Measurements from ENCODE around the gene NANS. TPM values are rescaled to one million over a fixed set of nuclear protein-coding genes. Genes with fewer than 3 reads are reported as not detected.

Gene NANS
- total RNA-seq, 1 donor from 2014 or later = 43.9 TPM

DNA sequence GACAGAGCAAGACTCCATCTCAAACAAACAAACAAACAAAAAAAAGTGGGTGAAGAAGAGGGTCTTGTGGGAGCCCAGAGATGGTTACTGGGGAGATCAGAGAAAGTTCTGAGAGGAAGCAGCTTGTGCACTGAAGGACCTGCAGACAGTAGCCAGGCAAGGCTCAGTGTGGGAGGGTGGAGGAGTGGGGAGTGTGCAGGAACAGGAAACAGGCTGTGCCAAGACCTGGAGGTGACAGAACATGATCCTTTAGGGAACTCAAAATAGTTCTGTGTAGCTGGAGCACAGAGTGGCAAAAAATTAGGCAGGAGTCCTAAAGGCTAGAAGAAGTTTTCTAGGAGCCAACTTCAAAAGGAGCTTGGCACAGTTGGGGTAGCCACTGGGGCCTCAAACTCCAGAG, 19.2 kb upstream of the NANS start:
- no peak for DNase-seq (ENCODE audit: extremely low spot score, unreplicated experiment)
- Mint-ChIP-seq H3K4me1 (ENCODE audit: unreplicated experiment) (peaks cover 23% of the 10 kb centered on the region), H3K4me3 (ENCODE audit: unreplicated experiment) (no peak overlapping the region), H3K9me3 (ENCODE audit: unreplicated experiment) (no peaks in the 10 kb centered on the region), H3K27ac (ENCODE audit: unreplicated experiment) (no peak overlapping the region), H3K36me3 (ENCODE audit: unreplicated experiment) (no peaks in the 10 kb centered on the region), H3K27me3 (ENCODE audit: unreplicated experiment) (peaks cover 7% of the 10 kb centered on the region)
- TF ChIP-seq, protein P1, sequence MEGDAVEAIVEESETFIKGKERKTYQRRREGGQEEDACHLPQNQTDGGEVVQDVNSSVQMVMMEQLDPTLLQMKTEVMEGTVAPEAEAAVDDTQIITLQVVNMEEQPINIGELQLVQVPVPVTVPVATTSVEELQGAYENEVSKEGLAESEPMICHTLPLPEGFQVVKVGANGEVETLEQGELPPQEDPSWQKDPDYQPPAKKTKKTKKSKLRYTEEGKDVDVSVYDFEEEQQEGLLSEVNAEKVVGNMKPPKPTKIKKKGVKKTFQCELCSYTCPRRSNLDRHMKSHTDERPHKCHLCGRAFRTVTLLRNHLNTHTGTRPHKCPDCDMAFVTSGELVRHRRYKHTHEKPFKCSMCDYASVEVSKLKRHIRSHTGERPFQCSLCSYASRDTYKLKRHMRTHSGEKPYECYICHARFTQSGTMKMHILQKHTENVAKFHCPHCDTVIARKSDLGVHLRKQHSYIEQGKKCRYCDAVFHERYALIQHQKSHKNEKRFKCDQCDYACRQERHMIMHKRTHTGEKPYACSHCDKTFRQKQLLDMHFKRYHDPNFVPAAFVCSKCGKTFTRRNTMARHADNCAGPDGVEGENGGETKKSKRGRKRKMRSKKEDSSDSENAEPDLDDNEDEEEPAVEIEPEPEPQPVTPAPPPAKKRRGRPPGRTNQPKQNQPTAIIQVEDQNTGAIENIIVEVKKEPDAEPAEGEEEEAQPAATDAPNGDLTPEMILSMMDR (IDR thresholded peaks at IDR 0.05) = no peak

DNA sequence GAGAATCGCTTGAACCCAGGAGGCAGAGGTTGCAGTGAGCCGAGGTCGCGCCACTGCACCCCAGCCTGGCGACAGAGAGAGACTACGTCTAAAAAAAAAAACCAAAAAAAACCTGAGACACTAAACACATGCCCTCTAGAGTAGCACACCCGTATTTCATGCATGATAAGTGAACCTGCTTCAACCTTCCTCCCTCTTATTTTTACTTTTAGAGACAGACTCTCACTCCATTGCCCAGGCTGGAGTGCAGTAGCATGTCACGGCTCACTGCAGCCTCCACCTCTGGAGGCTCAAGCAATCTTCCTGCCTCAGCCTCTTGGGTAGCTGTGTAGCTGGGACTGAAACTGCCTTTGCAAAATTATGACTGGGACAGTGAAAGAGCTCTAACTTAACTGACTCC, 17.6 kb upstream of the NANS start:
- TF ChIP-seq, protein P1 (IDR thresholded peaks at IDR 0.05) = no peak
- Mint-ChIP-seq H3K9me3 (ENCODE audit: unreplicated experiment) (no peaks in the 10 kb centered on the region), H3K27me3 (ENCODE audit: unreplicated experiment) (peaks cover 12% of the 10 kb centered on the region), H3K27ac (ENCODE audit: unreplicated experiment) (no peak overlapping the region), H3K36me3 (ENCODE audit: unreplicated experiment) (no peaks in the 10 kb centered on the region), H3K4me1 (ENCODE audit: unreplicated experiment) (peaks cover 23% of the 10 kb centered on the region), H3K4me3 (ENCODE audit: unreplicated experiment) (no peak overlapping the region)
- DNase-seq (ENCODE audit: extremely low spot score, unreplicated experiment) = no peak

DNA sequence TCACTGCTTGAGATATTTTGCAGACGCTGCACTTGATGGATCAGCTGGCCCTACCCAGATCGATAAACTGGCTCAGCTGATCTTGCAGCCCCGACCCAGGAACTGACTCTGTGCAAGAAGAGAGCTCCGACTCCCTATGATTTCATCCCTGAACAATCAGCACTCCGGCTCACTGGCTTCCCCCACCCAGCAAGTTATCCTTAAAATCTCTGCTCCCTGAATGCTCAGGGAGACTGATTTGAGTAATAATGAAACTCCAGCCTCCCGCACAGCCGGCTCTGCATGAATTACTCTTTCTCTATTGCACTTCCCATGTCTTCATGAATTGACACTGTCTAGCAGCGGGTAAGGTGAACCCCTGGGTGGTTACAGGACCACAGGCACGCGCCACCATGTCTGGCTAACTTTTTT, 16.9 kb upstream of the NANS start:
- Mint-ChIP-seq H3K4me1 (ENCODE audit: unreplicated experiment) (peaks cover 17% of the 10 kb centered on the region), H3K36me3 (ENCODE audit: unreplicated experiment) (no peaks in the 10 kb centered on the region), H3K27ac (ENCODE audit: unreplicated experiment) (no peak overlapping the region), H3K9me3 (ENCODE audit: unreplicated experiment) (no peaks in the 10 kb centered on the region), H3K27me3 (ENCODE audit: unreplicated experiment) (peaks cover 12% of the 10 kb centered on the region), H3K4me3 (ENCODE audit: unreplicated experiment) (no peak overlapping the region)
- TF ChIP-seq, protein P1 (IDR thresholded peaks at IDR 0.05) = no peak
- DNase-seq (ENCODE audit: extremely low spot score, unreplicated experiment) = no peak

DNA sequence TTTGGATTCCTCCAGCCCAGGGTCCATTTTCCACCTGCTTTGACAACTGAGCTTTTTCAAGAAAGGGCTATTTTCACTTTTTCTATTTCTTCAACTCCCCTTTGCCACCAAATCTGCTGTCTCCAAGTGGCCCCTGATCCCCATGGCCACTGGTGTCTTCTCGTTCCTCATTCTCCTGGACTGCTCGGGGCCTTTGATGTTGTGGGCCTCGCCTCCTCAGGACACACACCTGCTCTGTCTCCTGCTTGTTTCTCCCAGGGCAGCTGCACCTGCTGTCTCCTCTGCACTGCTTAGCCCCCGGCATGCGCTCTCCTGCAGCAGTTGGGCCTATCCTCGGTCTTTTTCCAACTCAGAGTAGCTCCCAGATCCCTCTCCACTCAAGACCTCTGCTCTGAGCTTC, 16.3 kb upstream of the NANS start:
- H3K27ac Mint-ChIP-seq (ENCODE audit: unreplicated experiment) = no peak overlapping the region
- H3K4me1 Mint-ChIP-seq (ENCODE audit: unreplicated experiment) = peaks cover 11% of the 10 kb centered on the region
- peaks cover 12% of the 10 kb centered on the region for H3K27me3 Mint-ChIP-seq (ENCODE audit: unreplicated experiment)
- H3K9me3 Mint-ChIP-seq (ENCODE audit: unreplicated experiment) = no peaks in the 10 kb centered on the region
- DNase-seq (ENCODE audit: extremely low spot score, unreplicated experiment) = no peak
- TF ChIP-seq, protein P1 (IDR thresholded peaks at IDR 0.05) = no peak
- no peak overlapping the region for H3K4me3 Mint-ChIP-seq (ENCODE audit: unreplicated experiment)
- no peaks in the 10 kb centered on the region for H3K36me3 Mint-ChIP-seq (ENCODE audit: unreplicated experiment)

DNA sequence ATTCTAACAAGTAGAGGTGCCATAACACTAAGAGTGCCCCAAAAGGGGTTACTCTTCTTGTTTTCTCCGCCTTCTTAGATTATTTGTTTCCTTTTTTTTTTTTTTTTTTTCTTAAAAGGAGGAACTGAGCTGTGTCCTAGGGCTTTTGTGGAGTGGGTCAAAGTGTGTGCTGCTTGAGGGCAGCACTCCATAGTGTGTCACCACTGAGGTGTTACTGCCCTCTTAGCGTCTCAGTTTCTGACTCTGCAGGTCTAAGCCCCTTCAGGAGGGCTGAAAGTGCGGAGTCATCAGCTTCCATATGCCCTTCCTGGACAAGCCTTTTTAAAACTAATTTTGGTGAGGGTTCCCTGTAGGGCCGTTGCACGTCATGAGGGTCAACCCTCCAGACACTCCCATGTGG, 12.6 kb upstream of the NANS start:
- Mint-ChIP-seq H3K36me3 (ENCODE audit: unreplicated experiment) (no peaks in the 10 kb centered on the region), H3K4me1 (ENCODE audit: unreplicated experiment) (no peaks in the 10 kb centered on the region), H3K4me3 (ENCODE audit: unreplicated experiment) (no peak overlapping the region), H3K27me3 (ENCODE audit: unreplicated experiment) (peaks cover 12% of the 10 kb centered on the region), H3K27ac (ENCODE audit: unreplicated experiment) (no peak overlapping the region), H3K9me3 (ENCODE audit: unreplicated experiment) (no peaks in the 10 kb centered on the region)
- no peak for DNase-seq (ENCODE audit: extremely low spot score, unreplicated experiment)
- TF ChIP-seq, protein P1 (IDR thresholded peaks at IDR 0.05) = no peak

Data from osteocyte (in vitro differentiated cells).